ENCODE measurements around the gene KATNB1.

Gene KATNB1

DNA sequence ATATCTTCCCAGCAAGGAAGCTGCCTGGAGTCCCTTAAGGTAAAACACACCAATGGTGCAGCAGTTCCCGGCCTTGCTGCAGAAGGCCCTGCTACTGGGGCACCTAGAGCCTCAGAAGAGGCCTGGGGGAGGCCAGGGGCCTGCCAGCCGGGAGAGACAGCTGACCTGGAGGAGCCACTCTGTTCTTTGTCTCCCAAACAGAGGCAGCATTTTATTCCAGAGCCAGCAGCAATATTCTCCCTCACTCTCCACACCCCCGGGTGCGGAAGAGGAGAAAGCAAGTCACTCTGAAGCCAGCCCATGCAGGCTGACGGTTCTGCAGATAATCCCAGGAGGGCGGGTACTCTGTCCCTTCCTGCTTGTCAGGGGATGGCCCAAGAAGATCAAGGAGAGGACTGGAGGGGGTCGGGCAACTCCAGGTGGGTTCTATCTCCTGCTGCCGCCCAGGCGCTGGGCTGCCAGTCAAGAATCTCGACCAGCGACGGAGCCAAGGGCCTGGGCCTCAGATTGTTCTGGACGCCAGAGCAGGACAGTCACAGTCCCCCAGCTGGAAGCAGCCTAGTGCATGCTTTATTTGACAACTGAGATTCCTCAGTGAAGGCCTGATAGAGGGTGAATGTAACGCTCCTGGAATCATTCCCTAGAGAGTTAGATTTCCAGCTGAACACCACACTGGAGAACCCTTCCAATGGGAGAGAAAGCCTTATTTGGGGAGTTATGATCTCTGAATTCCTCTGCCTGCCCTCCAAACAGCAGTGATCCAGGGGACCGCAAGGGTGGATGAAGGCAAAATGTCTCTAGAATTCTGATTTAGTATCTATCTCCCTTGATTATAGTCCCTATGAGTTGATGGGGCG lies 67.8 kb downstream of the KATNB1 start:
- no peak overlapping the region for H3K4me3 ChIP-seq (ENCODE audit: low read depth, low read length)

GRCh38 chr16:57804111-57804837 lies 68.7 kb downstream of the KATNB1 start:
- TF ChIP-seq CTCF (conservative IDR thresholded peaks at IDR 0.05; ENCODE audit: low read depth, low read length): no peak
- no peak overlapping the region for H3K4me3 ChIP-seq (ENCODE audit: low read depth, low read length)
- DNase-seq (ENCODE audit: low read depth): no peak

More for the DNA sequence above, 67.8 kb downstream of the KATNB1 start:
- TF ChIP-seq CTCF (conservative IDR thresholded peaks at IDR 0.05; ENCODE audit: low read depth, low read length): no peak
- DNase-seq (ENCODE audit: low read depth): no peak

- H3K4me3 ChIP-seq (ENCODE audit: low read depth, low read length): no peak overlapping the region
- no peak for TF ChIP-seq CTCF (conservative IDR thresholded peaks at IDR 0.05; ENCODE audit: low read depth, low read length)
- DNase-seq (ENCODE audit: low read depth): no peak
Observed at GRCh38 chr16:57805176-57805575, 69.6 kb downstream of the KATNB1 start.

All from choroid plexus epithelial cell (primary cell).